T-helper 2 cell treated with Interferon-gamma antibody and Interleukin-4, amounts not matched to agents 5 μg/mL and 100 μg/mL, for 36 hours (primary cell): ENCODE data around the gene SOX4.
A peak's percentile ranks its signal among the peaks of the same experiment; 100 is the strongest.

Experiments used
- DNase-seq: peaks from one replicate; pipeline ENCODE4 v3.0.0; 2021; ENCODE audit warnings: low spot score
- H3K27ac Mint-ChIP-seq: one replicate; pipeline ENCODE4 v1.8.0; 2021; ENCODE audit warnings: mild to moderate bottlenecking, mixed read lengths
- H3K27me3 Mint-ChIP-seq: one replicate; pipeline ENCODE4 v1.8.0; 2021; ENCODE audit warnings: low read depth, mixed read lengths
- H3K36me3 Mint-ChIP-seq: one replicate; pipeline ENCODE4 v1.8.0; 2021; ENCODE audit warnings: low read depth, mixed read lengths
- H3K4me1 Mint-ChIP-seq: one replicate; pipeline ENCODE4 v1.8.0; 2021; ENCODE audit warnings: low read depth, mixed read lengths
- H3K4me3 Mint-ChIP-seq: one replicate; pipeline ENCODE4 v1.8.0; 2022; ENCODE audit warnings: mild to moderate bottlenecking, moderate library complexity, mixed read lengths
- H3K9me3 Mint-ChIP-seq: one replicate; pipeline ENCODE4 v1.8.0; 2021; ENCODE audit warnings: mixed read lengths

Gene SOX4

GRCh38 chr6:21597801-21598673 lies 4.5 kb downstream of the SOX4 start:
- DNase-seq = no peak

GRCh38 chr6:21598674-21599023 lies 5.1 kb downstream of the SOX4 start:
- peaks cover 9% of the 10 kb centered on the region for H3K36me3 Mint-ChIP-seq
- DNase-seq = no peak
- H3K4me1 Mint-ChIP-seq = peaks cover 40% of the 10 kb centered on the region
- H3K9me3 Mint-ChIP-seq = no peaks in the 10 kb centered on the region
- H3K4me3 Mint-ChIP-seq = peak overlapping the region; percentile 74
- no peak overlapping the region for H3K27ac Mint-ChIP-seq
- peaks cover 41% of the 10 kb centered on the region for H3K27me3 Mint-ChIP-seq

More at GRCh38 chr6:21597801-21598673, 4.5 kb downstream of the SOX4 start:
- peak overlapping the region; percentile 74 for H3K4me3 Mint-ChIP-seq
- H3K27ac Mint-ChIP-seq = peak overlapping the region; percentile 60
- peaks cover 9% of the 10 kb centered on the region for H3K36me3 Mint-ChIP-seq
- peaks cover 35% of the 10 kb centered on the region for H3K4me1 Mint-ChIP-seq
- peaks cover 41% of the 10 kb centered on the region for H3K27me3 Mint-ChIP-seq
- H3K9me3 Mint-ChIP-seq = no peaks in the 10 kb centered on the region

- no peak for DNase-seq
- H3K4me3 Mint-ChIP-seq = peak overlapping the region; percentile 74
These were observed 5.6 kb downstream of the SOX4 start for GRCh38 chr6:21599051-21599696.

GRCh38 chr6:21601339-21601923 lies 7.9 kb downstream of the SOX4 start:
- Mint-ChIP-seq H3K9me3 (no peaks in the 10 kb centered on the region), H3K4me3 (no peak overlapping the region), H3K36me3 (peaks cover 6% of the 10 kb centered on the region), H3K27me3 (peaks cover 29% of the 10 kb centered on the region), H3K27ac (no peak overlapping the region), H3K4me1 (peaks cover 35% of the 10 kb centered on the region)
- no peak for DNase-seq

More at GRCh38 chr6:21599051-21599696, 5.6 kb downstream of the SOX4 start:
- H3K36me3 Mint-ChIP-seq = peaks cover 9% of the 10 kb centered on the region
- H3K4me1 Mint-ChIP-seq = peaks cover 42% of the 10 kb centered on the region
- H3K27me3 Mint-ChIP-seq = peaks cover 41% of the 10 kb centered on the region
- no peaks in the 10 kb centered on the region for H3K9me3 Mint-ChIP-seq
- no peak overlapping the region for H3K27ac Mint-ChIP-seq

DNA sequence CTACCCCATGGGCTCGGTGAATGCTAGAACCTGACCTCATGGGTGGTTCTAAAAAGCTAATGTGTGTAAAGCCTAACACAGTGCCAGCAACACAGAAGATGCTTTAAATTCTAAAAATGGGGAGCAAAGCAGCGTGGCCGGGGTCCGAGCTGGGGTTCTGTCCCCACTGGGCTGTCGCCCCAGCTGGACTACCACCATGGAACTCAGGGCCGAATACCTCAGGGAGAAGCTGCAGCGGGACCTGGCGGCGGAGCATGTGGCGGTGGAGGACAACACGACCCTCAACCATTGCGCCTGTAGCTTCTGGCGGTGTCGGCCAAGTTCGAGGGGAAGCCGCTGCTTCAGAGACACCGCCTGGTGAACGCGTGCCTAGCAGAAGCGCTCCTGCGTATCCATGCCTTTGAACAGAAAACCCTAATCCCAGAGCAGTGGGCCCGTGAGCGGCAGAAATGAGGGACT lies 8.4 kb downstream of the SOX4 start:
- Mint-ChIP-seq H3K27ac (no peak overlapping the region), H3K27me3 (peaks cover 23% of the 10 kb centered on the region), H3K36me3 (peaks cover 6% of the 10 kb centered on the region), H3K4me3 (no peak overlapping the region), H3K4me1 (peaks cover 31% of the 10 kb centered on the region), H3K9me3 (no peaks in the 10 kb centered on the region)
- no peak for DNase-seq

DNA sequence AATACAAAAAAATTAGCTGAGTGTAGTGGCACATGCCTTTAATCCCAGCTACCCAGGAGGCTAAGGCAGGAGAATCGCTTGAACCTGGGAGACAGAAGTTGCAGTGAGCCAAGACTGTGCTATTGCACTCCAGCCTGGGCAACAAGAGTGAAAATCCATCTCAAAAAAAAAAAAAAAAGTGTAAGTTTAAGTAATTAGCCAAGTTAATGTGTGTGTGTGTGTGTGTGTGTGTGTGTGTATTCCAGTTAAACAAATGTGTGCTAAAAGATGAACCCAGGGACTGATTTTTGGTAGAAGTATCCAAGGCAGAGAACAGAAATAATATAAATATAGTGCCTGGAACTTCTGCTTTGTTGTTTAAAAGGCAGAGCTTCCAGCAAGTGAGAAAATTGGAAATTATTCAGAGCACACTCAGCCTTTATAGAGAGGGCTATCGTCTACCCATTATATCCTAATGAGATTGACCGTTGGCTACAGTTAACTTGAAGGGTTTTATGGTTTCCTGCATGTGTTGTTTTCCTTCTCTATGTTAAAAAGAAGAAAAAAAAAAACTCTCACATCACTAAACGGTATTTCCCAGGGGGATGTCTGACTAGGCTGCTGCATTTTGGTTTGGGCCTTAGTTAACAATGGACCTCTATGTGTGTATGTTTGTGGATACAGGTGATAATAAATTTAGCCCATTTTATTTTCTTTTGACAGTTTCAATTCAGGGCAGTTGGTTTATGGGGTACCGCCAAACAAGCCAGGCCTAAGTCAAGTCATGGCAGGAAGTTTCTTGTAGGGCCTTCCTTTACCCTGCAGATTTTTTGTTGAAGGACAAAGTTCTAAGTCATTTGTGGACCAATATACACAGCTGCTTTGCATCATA lies 9.8 kb downstream of the SOX4 start:
- Mint-ChIP-seq H3K36me3 (peaks cover 3% of the 10 kb centered on the region), H3K27me3 (peaks cover 13% of the 10 kb centered on the region), H3K4me1 (peaks cover 22% of the 10 kb centered on the region), H3K9me3 (no peaks in the 10 kb centered on the region), H3K4me3 (no peak overlapping the region), H3K27ac (no peak overlapping the region)
- no peak for DNase-seq

DNA sequence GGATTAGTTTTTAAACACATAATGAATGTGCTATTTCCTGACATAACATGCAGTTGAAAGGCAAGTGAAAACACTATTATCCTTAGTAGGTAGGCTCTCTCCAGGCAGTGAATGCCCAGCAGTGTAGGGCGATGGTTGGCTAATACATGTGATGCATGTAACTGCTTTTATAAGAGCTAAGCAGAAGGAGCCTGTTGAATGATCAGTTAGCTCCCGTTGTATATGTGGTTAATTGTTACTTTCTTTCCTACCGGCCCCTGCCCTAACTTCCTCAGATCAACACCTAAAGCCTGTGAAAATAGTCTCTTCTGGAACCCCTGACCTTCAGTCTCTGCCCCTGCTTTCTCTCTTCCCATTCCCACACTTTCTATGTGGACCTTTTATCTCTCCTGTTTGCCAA lies 10.5 kb downstream of the SOX4 start:
- Mint-ChIP-seq H3K27ac (no peak overlapping the region), H3K27me3 (peaks cover 5% of the 10 kb centered on the region)

DNA sequence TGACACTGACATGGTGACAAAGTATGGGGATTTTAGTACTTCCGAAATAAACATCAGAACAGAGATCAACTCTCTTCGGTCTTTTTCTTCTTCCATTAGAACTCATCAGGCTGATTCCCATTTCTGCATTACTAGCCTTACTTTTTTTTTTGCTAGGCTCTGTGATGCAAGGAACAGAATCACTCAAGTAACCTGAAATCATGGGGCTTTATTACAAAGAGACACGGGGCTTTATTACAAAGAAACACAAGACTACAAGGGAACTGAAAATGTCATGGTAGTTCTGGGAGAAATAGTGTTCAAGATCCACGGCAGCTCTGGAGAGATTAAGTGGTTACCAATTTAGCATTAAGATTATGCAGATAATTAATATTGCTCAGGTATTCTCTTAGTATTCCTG lies 11.6 kb downstream of the SOX4 start:
- Mint-ChIP-seq H3K27me3 (peaks cover 2% of the 10 kb centered on the region), H3K9me3 (no peaks in the 10 kb centered on the region), H3K36me3 (no peaks in the 10 kb centered on the region)

More for the DNA sequence above, 10.5 kb downstream of the SOX4 start:
- Mint-ChIP-seq H3K36me3 (no peaks in the 10 kb centered on the region), H3K9me3 (no peaks in the 10 kb centered on the region), H3K4me3 (no peak overlapping the region), H3K4me1 (peaks cover 16% of the 10 kb centered on the region)
- no peak for DNase-seq

GRCh38 chr6:21608601-21609000 lies 15.1 kb downstream of the SOX4 start:
- Mint-ChIP-seq H3K27me3 (peaks cover 2% of the 10 kb centered on the region), H3K27ac (no peak overlapping the region), H3K4me1 (peaks cover 5% of the 10 kb centered on the region), H3K9me3 (no peaks in the 10 kb centered on the region), H3K36me3 (no peaks in the 10 kb centered on the region), H3K4me3 (no peak overlapping the region)
- DNase-seq = no peak

More for the DNA sequence above, 11.6 kb downstream of the SOX4 start:
- Mint-ChIP-seq H3K27ac (no peak overlapping the region), H3K4me1 (peaks cover 13% of the 10 kb centered on the region), H3K4me3 (no peak overlapping the region)
- DNase-seq = no peak

GRCh38 chr6:21609881-21610329 lies 16.4 kb downstream of the SOX4 start:
- peaks cover 10% of the 10 kb centered on the region for H3K27me3 Mint-ChIP-seq
- no peak overlapping the region for H3K4me3 Mint-ChIP-seq
- DNase-seq = no peak
- H3K4me1 Mint-ChIP-seq = no peaks in the 10 kb centered on the region
- H3K9me3 Mint-ChIP-seq = no peaks in the 10 kb centered on the region
- no peak overlapping the region for H3K27ac Mint-ChIP-seq
- no peaks in the 10 kb centered on the region for H3K36me3 Mint-ChIP-seq

DNA sequence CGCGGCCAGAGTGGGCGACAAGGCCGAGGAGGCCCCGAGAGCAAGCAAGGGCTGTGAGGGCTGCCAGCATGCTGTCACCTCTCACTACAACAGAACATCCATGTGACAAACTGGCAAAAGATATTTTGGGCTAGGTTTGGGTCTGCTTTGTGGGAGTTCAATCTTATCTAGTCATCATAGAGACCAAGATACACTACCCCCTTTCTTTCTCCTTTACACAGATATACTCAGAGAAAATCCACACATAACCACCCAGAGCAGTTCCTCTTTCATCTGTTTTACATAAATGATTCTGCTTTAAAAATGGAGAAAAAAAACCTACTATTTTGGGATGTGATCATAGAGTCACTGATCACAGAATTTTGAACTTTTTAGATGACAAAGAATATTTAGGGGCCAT lies 16.8 kb downstream of the SOX4 start:
- Mint-ChIP-seq H3K27me3 (peaks cover 12% of the 10 kb centered on the region), H3K36me3 (no peaks in the 10 kb centered on the region), H3K4me3 (no peak overlapping the region), H3K9me3 (no peaks in the 10 kb centered on the region), H3K27ac (no peak overlapping the region), H3K4me1 (no peaks in the 10 kb centered on the region)
- no peak for DNase-seq

DNA sequence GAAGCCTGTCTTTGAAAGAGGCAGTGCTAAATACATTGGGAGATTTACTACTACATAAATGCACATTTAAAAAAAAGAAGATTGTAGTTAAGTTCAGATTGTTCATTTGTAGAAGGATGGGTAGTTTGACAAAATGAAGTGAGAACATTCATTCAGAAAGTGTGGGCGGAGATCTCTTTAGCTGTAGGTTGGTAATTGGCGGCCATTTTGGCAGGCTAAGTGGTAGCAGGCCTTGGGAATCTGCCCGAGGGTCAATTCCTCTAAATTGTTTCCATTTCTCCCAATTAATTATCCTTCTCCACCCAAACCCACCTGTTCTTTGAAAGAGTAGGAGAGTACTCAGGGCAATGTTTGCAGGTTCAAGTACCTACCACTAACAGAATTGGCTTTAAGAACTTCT lies 17.9 kb downstream of the SOX4 start:
- H3K27ac Mint-ChIP-seq = no peak overlapping the region
- no peaks in the 10 kb centered on the region for H3K4me1 Mint-ChIP-seq
- DNase-seq = no peak
- H3K36me3 Mint-ChIP-seq = no peaks in the 10 kb centered on the region
- no peak overlapping the region for H3K4me3 Mint-ChIP-seq
- H3K9me3 Mint-ChIP-seq = no peaks in the 10 kb centered on the region
- H3K27me3 Mint-ChIP-seq = peaks cover 17% of the 10 kb centered on the region

DNA sequence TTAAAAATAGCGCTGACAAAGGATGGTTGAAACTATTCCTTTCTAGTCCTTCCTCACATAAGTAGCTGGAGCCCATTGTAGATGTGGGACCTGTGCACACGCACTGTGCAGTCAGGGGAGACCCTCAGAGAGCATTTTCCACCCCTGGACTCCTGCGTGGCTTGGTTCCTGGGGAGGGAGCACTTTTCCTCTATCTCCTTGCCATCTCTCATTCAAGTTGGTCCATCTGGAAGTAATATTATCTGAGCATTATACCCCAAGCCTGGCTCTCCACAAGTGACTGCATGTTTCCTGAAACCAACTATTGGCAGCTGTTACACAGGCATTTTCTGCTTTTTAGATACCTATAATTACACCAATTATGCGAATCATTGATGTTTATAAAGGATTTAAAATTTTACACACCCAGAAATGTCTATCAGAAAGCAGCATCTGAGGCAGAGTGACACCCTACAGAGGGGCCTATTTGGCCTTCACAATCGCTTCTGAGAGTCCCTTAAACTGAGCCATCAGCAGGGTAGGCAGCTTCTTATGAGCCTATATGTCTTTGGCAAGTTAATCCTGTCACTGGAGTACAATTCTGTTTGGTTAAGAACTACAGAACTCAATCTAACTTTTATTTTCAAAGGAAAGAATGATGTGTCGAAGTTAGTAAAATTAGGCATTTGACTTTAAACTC lies 18.7 kb downstream of the SOX4 start:
- H3K9me3 Mint-ChIP-seq = no peaks in the 10 kb centered on the region
- no peak overlapping the region for H3K27ac Mint-ChIP-seq
- no peaks in the 10 kb centered on the region for H3K4me1 Mint-ChIP-seq
- peaks cover 17% of the 10 kb centered on the region for H3K27me3 Mint-ChIP-seq
- H3K4me3 Mint-ChIP-seq = no peak overlapping the region
- no peak for DNase-seq
- no peaks in the 10 kb centered on the region for H3K36me3 Mint-ChIP-seq
